Measurements from ENCODE around the gene ARID5A. TPM values are rescaled to one million over a fixed set of nuclear protein-coding genes. Genes with fewer than 3 reads are reported as not detected.

ARID5A gene
- total RNA-seq, 2 experiments from 2014 or later = 111 to 112 TPM

GRCh38 chr2:96524482-96525210 lies 11.9 kb upstream of the ARID5A start:
- ChIA-PET POLR2A (interaction anchor here (0.5 to 9.1 kb wide), 4 partner anchors 12 to 193 kb away, joined by 3 to 152 read pairs (median 5); partner anchors contain the start of gene ARID5A), CTCF (interaction anchor here (1.0 to 1.9 kb wide), 5 partner anchors 12 to 118 kb away, joined by 3 to 6 read pairs (median 3); no protein-coding TSS in a partner anchor)

GRCh38 chr2:96525211-96525507 lies 11.4 kb upstream of the ARID5A start:
- CTCF ChIA-PET = interaction anchor here (1.0 to 1.9 kb wide), 2 partner anchors 12 to 15 kb away, joined by 3 to 6 read pairs; no protein-coding TSS in a partner anchor
- POLR2A ChIA-PET = interaction anchor here (0.5 to 9.1 kb wide), 2 partner anchors 13 to 14 kb away, joined by 7 to 152 read pairs; partner anchors contain the start of gene ARID5A

GRCh38 chr2:96526101-96526591 lies 10.4 kb upstream of the ARID5A start:
- ChIA-PET CTCF (interaction anchor here (0.6 to 1.1 kb wide), 5 partner anchors 10 to 250 kb away, joined by 3 to 5 read pairs (median 3); no protein-coding TSS in a partner anchor), POLR2A (interaction anchor here (0.5 to 9.1 kb wide), 4 partner anchors 13 to 259 kb away, joined by 3 to 152 read pairs (median 4); partner anchors contain the start of gene ARID5A)

GRCh38 chr2:96526615-96527285 lies 9.8 kb upstream of the ARID5A start:
- CTCF ChIA-PET = interaction anchor here (0.6 to 1.8 kb wide), 7 partner anchors 12 to 250 kb away, joined by 3 to 5 read pairs (median 3); partner anchors contain the start of gene ITPRIPL1
- POLR2A ChIA-PET = interaction anchor here (0.5 to 9.1 kb wide), 7 partner anchors 12 to 384 kb away, joined by 3 to 152 read pairs (median 3); partner anchors contain the start of gene ARID5A

GRCh38 chr2:96527286-96528005 lies 9.1 kb upstream of the ARID5A start:
- ChIA-PET CTCF (interaction anchor here (0.8 to 4.6 kb wide), 9 partner anchors 12 to 363 kb away, joined by 3 to 38 read pairs (median 3); partner anchors contain the start of genes ARID5A and ITPRIPL1), POLR2A (interaction anchor here (0.8 to 9.1 kb wide), 7 partner anchors 12 to 385 kb away, joined by 3 to 152 read pairs (median 6); partner anchors contain the start of gene ARID5A)

- ChIA-PET CTCF (interaction anchor here (0.8 to 4.6 kb wide), 9 partner anchors 11 to 364 kb away, joined by 3 to 38 read pairs (median 4); partner anchors contain the start of gene ARID5A), POLR2A (interaction anchor here (0.7 to 9.1 kb wide), 9 partner anchors 11 to 386 kb away, joined by 3 to 152 read pairs (median 6); partner anchors contain the start of gene ARID5A)
Observed at GRCh38 chr2:96528006-96528699, 8.4 kb upstream of the ARID5A start.

- ChIA-PET CTCF (interaction anchor here (0.6 to 4.6 kb wide), 10 partner anchors 10 to 184 kb away, joined by 3 to 38 read pairs (median 4); partner anchors contain the start of gene ARID5A), POLR2A (interaction anchor here (0.7 to 9.1 kb wide), 8 partner anchors 10 to 376 kb away, joined by 3 to 152 read pairs (median 6); partner anchors contain the start of gene ARID5A)
Observed at GRCh38 chr2:96528700-96529375, 7.7 kb upstream of the ARID5A start.

- ChIA-PET CTCF (interaction anchor here (0.6 to 4.6 kb wide), 7 partner anchors 10 to 108 kb away, joined by 3 to 38 read pairs (median 3); partner anchors contain the start of gene ARID5A), POLR2A (interaction anchor here (0.6 to 9.1 kb wide), 2 partner anchors 10 to 235 kb away, joined by 3 to 152 read pairs; partner anchors contain the start of gene ARID5A)
Observed at GRCh38 chr2:96529376-96530143, 7.0 kb upstream of the ARID5A start.

GRCh38 chr2:96530144-96530430 lies 6.5 kb upstream of the ARID5A start:
- ChIA-PET CTCF (interaction anchor here (1.0 to 4.6 kb wide), 4 partner anchors 9 to 24 kb away, joined by 3 to 38 read pairs (median 8); partner anchors contain the start of gene ARID5A), POLR2A (interaction anchor here (0.6 to 9.1 kb wide), 2 partner anchors 9 to 234 kb away, joined by 3 to 152 read pairs; partner anchors contain the start of gene ARID5A)

GRCh38 chr2:96530474-96531357 lies 5.8 kb upstream of the ARID5A start:
- ChIA-PET CTCF (interaction anchor here (0.9 to 4.6 kb wide), 6 partner anchors 8 to 71 kb away, joined by 3 to 38 read pairs (median 4); partner anchors contain the start of gene ARID5A), POLR2A (interaction anchor here (9.1 kb wide), 1 partner anchor 8 kb away, joined by 152 read pairs; the partner anchor contains the start of gene ARID5A)

GRCh38 chr2:96531366-96531765 lies 5.2 kb upstream of the ARID5A start:
- POLR2A ChIA-PET = interaction anchor here (0.6 to 9.1 kb wide), 5 partner anchors 8 to 225 kb away, joined by 3 to 152 read pairs (median 4); partner anchors contain the start of gene ARID5A

GRCh38 chr2:96531872-96532505 lies 4.6 kb upstream of the ARID5A start:
- ChIA-PET POLR2A (interaction anchor here (0.6 to 9.1 kb wide), 6 partner anchors 7 to 226 kb away, joined by 3 to 152 read pairs (median 4); partner anchors contain the start of gene ARID5A), CTCF (interaction anchor here (0.9 to 4.6 kb wide), 6 partner anchors 7 to 125 kb away, joined by 3 to 38 read pairs (median 4); partner anchors contain the start of gene ARID5A)

More at GRCh38 chr2:96531366-96531765, 5.2 kb upstream of the ARID5A start:
- CTCF ChIA-PET = interaction anchor here (0.9 to 4.6 kb wide), 6 partner anchors 8 to 71 kb away, joined by 3 to 38 read pairs (median 8); partner anchors contain the start of gene ARID5A

GRCh38 chr2:96532641-96533291 lies 3.8 kb upstream of the ARID5A start:
- ChIA-PET POLR2A (interaction anchor here (0.6 to 1.1 kb wide), 2 partner anchors 85 to 227 kb away, joined by 4 to 6 read pairs; no protein-coding TSS in a partner anchor), CTCF (interaction anchor here (0.9 to 2.9 kb wide), 4 partner anchors 15 to 381 kb away, joined by 3 to 20 read pairs (median 3); no protein-coding TSS in a partner anchor)

Data from activated CD8-positive, alpha-beta memory T cell treated with anti-CD3 and anti-CD28 coated beads for 36 hours (primary cell).